ENCODE data around the gene DPY19L3.
"Not testable (repeated sequence)": the region's sequence is repeated elsewhere in the genome, so short reads cannot be mapped to it uniquely, and the experiment has no call there.

The DPY19L3 gene

DNA sequence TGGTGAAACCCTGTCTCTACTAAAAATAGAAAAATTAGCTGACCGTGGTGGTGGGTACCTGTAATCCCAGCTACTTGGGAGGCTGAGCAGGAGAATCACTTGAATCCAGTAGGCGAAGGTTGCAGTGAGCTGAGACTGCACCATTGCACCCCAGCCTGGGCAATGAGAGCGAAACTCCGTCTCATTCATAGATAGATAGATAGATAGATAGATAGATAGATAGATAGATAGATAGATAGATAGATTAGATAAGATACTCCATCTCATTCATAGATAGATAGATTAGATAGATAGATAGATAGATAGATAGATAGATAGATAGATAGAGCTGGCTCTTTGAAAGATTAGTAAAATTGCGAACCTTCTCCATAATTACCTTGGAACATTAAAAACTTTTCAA lies 42.0 kb downstream of the DPY19L3 start:
- not testable (repeated sequence) for DNase-seq

DNA sequence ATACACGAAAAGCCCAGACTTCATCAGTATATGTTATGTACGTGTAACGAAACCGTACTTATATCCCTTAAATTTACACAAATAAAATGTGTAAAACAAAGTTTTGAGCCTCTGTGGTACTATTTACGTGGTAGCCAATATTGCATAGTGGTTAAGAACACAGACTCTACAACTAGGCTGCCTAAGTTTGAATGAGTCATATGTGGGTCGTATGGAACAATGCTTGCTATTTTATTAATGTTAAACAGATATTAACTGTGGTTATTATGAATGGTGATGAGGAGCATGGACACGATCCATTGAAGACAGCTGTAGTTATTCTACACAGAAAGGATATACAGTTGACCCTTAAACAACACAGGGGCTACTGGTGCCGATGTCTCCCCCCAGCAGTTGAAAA lies 42.5 kb downstream of the DPY19L3 start:
- DNase-seq: no peak

DNA sequence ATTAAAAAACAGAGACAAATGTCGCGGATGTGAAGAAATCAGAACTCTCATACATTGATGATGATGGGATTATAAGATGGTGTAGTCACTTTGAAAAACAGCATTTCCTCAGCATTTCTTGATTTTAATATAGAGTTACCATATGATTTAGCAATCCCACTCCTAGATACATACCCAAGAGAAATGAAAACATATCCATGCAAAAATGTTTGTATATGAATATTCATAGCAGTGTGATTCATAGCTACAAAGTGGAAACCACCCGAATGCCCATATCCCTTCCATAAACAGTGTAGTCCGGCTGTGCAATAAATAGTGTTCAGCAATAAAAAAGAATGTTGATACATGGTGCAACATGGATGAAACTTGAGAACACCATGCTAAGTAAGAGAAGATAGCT lies 44.6 kb downstream of the DPY19L3 start:
- DNase-seq: no peak

DNA sequence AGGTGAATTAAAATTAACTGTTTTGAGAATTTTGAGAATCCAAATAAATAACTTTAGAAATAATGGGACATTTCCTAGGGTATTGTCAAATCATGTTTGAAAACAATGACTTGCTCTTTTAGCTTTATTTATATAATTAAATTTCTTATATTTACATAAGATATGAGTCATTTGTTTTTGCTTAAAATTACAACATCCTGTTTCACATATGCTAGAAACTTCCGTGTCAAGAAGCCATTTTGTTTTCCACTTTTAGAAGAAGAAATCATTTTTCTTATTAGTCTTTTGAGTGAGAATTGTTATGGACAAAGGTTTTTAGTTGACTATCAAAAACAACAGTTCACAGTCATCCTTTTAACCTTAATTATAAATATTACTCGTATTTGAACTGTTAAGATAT lies 48.2 kb downstream of the DPY19L3 start:
- DNase-seq: no peak

DNA sequence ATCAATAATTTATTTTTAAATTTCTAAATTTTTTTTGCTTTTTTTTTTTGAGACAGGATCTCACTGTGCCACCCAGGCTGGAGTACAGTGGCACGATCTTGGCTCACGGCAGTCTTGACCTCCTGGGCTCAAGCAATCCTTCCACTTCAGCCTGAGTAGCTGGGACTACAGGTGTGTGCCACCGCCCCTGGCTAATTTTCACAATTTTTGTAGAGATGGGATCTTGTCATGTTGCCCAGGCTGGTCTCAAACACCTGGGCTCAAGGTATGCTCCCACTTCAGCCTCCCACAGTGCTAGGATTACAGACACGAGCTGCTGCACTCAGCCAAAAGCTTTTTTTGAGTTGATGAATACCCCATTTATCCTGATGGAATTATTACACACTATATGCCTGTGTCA lies 50.8 kb downstream of the DPY19L3 start:
- DNase-seq: no peak

DNA sequence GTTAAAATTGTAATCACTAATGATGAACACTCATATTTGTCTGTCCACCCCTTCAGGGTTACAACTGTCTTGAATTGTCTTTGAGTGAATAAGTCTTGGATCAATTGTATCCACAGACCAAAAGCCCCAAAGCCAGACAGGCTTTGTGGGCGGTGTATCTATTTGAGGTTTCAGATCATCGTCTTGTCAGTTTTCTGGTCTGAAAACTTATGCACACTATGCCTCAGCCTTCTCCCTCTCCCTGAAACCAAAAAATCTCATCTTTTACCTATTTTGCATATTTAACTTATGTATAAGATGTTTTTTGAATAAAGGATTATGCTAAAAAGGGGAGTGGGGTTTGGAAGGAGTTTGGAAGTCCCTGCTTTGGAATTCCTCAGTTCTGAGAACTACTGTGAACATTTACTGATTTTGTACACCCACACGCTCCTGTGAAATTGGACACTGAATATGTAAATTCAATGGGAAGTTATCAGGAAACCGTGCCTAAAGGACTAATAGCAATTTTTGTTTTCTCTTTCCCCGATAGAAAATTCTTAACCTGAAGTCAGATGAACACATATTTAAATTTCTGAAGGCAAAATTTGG lies 52.1 kb downstream of the DPY19L3 start:
- no peak for DNase-seq

DNA sequence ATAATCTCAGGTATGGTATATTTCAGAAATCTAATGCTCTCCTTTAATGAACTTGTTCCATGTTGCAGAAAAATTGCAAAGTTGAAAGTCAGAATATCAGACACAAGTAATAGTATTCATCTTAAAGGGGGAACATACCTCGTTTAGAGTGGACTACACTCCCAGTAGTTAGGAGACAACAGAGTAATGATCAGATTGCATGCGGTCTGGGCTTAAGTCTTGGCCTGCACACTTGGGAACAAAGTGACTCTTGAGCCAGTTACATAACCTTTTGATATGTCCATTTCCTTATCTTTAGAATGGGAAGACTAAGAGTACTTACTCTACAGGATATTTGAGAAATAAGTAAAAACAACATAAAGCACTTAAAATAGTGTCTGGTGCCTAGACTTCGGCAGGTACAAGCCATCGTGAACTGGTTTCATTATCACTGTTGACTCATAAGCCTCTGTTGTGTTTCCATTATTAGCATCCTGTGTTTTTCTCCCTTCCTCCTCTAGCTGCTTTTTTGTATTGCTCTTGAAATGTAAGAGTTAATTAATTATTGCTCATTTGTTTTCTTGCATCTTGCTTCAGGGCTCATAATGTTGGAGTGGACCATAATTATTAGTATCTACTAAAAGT lies 53.0 kb downstream of the DPY19L3 start:
- DNase-seq: no peak

DNA sequence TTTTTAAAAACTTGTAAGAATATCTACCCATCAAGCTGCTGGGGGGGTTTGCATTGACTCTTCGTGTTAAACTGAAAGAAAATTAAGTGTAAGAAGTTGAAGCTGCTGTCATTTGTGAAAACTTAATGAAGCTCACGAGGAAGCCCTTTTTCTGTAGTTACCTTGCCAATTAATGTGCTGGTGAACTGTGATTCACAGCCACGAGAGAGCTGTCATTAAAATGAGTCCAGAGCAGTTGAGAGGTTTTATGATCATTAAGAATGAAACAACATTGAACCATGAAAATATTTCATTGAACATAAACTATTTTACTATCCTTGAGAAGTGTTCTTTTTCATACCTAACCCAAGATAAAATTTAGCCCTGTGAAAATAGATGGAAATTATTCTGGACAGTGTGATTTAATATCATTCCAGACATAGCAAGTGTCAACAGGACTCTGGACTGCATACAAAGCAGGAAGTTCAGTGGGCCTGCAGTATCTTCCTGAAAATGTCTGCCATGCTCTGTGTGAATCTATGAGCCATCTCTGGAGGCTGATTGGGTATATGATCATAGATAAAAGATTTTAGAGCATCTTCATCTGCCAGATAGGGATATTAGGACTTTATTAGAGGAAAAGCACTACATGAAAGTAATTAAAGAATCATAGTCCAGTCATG lies 53.8 kb downstream of the DPY19L3 start:
- DNase-seq: no peak

DNA sequence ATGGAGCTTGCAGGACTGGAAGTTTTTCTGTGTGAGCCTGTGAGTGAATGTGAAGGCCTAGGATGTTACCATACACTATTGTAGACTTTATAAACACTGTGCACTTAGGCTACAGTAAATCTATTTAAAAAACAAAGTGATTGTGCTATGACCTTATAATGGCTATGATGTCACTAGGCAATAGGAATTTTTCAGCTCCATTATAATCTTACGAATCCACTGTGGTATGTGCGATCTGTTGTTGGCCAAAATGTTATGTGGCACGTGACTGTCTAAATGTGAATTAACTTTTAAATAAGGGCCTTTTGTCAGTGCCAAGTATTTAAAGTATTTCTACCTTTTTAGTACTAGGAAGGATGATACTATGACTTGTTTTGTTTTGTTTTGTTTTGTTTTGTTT lies 54.9 kb downstream of the DPY19L3 start:
- no peak for DNase-seq

DNA sequence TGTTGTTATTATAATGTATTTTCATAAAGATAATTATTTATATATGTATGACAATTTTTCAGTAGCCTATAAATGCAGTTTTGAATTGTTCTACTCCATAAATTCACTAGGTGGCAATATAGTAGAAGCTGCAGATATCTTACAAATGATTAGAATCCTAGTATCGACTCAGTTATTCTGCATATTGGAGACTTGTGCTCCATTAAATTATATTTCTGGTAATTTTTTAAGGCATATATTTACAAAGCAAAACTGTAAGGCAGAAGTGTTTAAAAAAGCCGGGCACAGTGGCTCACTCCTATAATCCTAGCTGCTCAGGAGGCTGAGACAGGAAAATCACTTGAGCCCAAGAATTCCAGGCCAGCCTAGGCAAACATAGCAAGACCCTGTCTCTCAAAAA lies 58.7 kb downstream of the DPY19L3 start:
- DNase-seq: peak; percentile 49

DNA sequence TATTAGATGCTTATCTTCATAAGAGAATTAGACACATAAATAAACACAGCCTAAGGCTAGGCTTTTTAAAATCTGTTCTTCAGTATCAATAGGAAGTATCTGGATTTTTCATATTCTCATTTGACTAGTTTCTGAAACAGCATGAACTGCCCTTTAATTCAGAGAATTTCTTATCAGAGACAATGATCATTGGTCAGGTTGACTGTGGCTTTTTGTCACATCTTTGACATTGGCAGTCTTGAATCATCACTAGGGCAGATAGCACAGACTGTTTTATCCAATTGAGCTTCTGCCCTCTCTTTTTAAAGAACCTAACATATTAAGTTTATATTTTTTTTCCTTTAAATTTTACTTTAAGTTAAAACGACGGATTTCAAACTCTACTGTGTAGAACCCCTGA lies 59.6 kb downstream of the DPY19L3 start:
- DNase-seq: no peak

DNA sequence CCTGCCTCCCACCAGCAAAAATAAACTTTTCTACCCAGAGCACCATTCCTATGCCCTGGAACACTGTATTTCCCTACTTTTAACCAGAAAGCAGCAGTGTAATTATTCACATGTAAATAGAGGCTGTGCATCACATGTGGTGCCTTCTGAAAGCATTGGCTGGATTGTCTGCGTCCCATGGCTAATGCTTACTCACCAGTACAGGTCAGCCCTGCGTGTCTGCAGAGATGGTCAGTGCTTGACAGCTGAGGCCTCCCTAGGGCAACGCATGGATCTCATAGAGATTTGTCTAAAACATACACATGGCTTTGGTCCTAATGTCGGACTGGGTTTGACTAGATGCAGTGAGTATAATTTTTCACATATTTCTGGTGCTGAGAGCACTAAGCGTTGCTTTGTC lies 64.2 kb downstream of the DPY19L3 start:
- DNase-seq: no peak

DNA sequence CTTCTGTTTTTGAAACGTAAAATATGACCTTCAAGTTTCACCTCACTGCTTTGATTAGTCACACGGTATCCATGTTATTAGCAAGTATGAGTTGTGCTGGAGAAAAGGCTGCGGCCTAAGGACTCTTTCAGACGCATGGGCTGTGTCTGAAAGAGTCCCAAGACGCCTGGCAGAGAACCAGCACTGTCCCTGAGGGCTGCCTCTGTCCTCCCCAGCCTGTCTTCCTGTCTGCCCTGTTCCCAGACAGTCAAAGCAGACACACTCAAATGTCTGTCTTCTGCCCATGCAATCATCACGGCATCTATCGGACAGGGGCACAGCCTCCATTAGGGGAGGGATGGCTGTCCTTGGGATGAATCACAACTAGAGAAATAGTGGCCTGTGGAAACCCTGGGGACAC lies 65.5 kb downstream of the DPY19L3 start:
- DNase-seq: no peak

DNA sequence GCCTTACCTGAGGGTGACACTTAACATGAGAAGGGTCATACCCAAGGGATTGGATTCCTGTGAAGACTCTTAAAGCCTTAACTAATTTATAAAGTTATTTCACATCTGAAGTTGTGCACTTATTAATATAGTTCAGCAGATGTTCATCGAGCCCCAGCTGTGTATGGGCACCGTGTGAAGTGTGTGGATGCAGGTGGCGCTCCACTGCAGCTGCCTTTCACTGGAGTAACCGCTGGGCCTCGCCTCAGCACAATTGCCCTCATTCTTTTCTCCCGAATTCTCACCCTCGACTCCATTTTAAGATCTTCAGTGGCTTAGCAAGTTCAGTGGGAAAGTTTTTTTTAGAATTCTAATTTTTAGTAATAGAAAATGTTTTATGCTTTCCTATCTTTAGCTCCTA lies 66.2 kb downstream of the DPY19L3 start:
- peak; percentile 18 for DNase-seq

DNA sequence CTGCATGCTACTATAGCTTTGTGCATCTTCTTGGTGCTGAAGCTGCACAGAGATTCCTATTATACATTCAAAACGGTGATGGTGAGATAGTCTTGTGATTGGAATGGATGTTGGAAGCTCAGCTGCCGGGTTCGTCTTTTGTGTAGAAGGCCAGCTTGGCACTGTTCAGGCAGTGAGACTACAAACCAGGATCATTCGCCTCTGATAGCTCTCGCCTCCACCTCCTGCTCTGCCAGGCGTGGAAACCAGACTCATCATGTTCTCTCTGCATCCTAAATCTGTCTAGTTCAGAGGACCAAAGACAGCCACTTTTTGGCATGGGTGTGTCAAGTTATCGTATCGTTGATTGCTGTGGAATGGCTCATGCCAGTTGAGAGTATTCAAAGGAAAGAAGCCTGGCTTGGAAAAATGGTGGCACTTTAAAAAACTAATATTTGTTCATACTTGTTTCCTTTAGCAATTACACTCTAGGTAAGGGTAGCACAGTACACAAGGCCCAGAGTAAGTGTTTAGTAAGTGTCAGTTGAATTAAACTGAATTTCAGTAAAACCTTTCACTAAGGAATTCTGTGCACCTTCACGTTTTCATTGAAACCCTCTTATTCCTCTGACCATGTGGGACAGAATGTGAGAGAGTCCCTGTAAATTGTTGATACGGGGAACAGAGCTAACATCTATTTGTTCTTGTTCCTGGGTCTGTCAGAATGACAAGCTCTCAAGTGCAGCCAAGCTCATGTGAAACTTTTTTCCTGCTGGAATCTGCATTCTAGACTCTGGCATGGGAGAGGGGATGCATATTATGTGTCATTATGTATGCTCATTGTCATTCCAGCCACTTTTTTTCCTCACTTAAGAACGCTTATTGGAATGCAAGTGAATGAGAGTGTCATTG lies 69.8 kb downstream of the DPY19L3 start:
- peak; percentile 6 for DNase-seq

DNA sequence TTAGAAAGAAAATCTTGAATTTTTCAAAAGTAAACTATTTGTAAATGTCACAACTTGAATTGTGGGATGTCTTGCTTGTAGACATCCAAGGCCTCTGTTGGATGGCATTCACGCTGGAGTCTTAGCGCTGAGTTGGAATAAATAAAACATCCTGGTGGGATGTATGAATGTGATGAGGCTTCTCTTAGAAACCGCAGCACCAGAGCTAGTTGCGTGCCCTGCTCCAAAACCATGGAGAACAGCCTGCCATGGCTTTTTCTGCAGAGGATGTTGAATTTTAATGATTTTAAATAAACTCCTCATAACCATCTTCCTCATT lies 70.4 kb downstream of the DPY19L3 start:
- DNase-seq: no peak

DNA sequence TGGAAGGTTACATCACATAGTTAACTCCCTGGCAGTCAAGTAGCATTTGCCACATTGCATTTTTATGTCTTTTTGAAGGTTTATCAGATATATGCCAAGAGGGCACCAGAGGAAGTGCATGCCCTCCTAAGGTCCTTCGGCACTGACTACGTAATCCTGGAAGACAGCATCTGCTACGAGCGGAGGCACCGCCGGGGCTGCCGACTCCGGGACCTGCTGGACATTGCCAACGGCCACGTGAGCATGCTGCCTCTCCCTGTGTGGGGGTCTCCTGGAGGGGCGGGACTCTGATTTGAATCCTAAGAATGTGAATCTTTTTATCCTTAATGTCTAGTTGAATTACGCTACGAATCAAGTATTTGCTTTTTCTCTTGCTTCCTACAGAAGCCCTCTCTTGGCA lies 74.8 kb downstream of the DPY19L3 start:
- DNase-seq: no peak

DNA sequence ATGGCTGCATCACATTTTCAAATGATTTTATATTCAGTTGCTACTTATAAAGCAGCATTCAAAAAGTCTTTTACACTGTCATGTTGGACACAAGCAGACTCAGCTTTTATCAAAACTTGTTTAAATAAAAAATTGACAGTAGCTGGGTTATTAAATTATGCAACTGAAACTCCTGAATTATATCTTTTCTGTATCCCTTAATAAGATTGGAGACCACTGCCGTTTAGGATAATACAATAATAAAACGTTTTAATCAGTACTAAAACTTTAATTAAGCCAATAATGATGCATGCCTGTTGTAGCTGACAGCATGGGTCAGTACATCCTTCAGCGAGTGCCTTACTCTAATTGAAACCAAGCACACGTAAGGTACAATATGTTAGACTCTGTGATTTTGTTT lies 78.0 kb downstream of the DPY19L3 start:
- no peak for DNase-seq

DNA sequence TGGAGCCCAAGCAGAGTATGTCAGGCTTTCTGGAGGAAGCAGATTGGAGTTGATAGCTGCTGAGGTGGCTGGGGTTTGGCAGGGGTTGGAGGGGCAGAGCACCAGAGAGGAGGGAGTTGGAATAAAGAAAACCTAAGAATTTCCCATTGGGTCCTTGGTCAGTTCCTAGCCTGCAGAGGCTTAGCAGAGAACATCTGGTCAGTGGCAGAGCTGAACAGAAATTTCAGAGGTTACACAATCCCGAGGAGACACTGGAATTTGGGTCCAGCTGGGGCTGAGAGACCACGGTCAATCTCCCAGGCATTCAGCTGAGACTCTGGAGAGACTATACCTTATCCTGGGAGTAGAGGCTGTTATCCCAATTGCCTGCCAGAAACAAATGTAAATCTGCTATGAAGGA lies 84.4 kb downstream of the DPY19L3 start:
- DNase-seq: no peak

DNA sequence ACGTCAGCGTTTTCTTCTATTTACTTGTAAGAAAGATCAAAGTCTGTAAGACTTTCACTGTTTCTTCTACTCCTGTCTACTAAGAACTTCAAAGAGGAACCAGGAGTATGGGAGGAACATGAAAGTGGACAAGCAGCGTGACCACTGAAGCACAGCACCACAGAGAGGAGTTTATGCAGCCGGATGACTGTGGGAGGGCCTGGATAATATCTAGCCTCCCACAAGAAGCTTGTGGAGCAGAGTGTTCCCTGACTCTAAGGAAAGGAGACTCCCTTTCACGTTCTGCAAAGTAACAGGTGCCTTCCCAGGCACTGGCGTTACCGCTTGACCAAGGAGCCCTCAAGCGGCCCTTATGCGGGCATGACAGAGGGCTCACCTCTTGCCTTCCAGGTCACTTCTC lies 91.8 kb downstream of the DPY19L3 start:
- no peak for DNase-seq

DNA sequence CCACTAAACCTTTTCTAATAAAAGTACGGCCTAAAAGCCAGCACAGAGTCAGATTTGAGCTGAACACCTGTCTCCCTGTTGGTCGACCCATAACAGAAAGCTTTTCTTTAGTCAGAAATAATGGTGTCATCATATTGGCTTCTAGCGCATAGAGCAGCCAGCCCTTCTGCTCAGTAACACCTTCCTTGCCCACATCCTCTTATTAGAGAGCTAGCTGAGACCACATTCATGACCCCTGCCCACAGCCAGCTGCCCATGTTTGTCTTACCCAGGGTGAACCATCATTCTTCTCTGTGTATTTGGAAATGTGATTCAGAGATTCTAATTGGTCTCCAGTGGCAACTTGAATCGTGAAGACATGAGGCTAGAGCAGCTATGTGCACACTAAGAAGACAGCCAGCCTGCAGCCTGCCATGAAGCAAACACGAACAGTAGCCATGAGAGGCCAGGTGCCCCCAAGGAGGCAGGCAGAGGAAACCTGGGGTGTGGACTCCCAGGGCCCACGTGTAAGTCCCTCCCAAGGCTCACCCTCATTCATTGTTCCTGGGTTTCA lies 93.2 kb downstream of the DPY19L3 start:
- no peak for DNase-seq

DNA sequence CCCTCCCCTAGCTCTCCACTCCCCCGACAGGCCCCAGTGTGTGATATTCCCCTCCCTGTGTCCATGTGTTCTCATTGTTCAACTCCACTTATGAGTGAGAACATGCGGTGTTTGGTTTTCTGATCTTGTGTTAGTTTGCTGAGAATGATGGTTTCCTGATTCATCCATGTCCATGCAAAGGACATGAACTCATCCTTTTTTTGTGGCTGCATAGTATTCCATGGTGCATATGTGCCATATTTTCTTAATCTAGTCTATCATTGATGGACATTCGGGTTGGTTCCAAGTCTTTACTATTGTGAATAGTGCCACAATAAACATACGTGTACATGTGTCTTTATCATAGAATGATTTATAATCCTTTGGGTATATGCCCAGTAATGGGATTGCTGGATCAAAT lies 106.9 kb downstream of the DPY19L3 start:
- not testable (repeated sequence) for DNase-seq

DNA sequence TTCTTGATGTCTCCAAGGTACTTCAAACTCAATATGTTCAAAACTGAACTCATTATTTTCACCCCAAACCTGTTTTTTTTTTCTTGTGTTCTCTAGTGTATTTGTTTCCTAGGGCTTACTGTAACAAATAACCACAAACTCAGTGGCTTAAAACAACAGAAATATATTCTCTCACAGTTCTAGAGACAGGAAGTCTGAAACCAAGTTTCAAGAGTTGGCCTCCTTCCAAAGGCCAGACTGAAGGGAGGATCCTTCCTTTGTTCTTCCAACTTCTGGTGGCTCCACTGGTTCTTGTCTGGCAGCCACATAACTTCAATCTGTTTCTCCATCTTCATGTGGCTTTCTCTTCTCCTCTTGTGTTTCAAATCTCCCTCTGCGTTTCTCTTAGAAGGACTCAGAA lies 113.5 kb downstream of the DPY19L3 start:
- DNase-seq: no peak

DNA sequence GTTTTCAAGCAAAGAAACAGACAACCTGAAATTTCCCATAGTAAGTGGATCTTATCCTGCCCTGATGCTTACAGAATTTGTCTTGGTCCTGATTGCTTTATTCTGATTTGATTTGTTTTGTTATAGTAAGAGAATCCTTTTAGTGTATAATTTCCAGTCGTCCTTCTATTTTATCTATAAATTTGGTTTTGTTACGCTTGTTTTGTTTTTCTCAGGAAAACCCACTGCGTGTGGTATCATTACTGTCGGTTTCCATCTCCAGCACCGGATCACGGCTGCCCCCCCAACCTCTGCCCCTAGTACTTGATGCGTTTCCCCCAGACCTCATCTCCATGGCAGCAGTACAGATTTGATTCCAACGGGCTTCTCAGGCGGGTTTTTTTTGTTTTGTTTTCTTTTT lies 117.4 kb downstream of the DPY19L3 start:
- DNase-seq: no peak

Data from NCI-H510A treated with DMSO at 0.1 percent for 48 hours (cell line).